ENCODE results near the gene TAPT1.
"Not testable (repeated sequence)": the region's sequence is repeated elsewhere in the genome, so short reads cannot be mapped to it uniquely, and the experiment has no call there.

TAPT1 gene

DNA sequence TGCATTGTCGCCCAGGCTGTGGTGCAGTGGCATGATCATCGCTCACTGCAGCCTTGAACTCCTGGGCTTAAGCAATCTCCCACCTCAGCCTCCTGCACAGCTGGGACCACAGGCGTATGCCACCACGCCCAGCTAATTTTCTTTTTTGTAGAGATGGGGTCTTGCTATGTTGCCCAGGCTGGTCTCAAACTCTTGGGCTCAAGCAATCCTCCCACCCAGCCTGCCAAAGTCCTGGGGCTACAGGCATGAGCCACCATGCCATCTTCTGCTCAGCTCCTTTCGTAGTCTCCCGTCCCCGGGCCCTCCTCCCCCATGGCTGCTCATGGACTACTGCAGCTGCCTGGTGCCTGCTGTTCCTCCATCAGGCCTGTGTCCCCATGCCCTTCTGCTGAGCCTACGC lies 58.1 kb downstream of the TAPT1 start:
- DNase-seq = no peak

DNA sequence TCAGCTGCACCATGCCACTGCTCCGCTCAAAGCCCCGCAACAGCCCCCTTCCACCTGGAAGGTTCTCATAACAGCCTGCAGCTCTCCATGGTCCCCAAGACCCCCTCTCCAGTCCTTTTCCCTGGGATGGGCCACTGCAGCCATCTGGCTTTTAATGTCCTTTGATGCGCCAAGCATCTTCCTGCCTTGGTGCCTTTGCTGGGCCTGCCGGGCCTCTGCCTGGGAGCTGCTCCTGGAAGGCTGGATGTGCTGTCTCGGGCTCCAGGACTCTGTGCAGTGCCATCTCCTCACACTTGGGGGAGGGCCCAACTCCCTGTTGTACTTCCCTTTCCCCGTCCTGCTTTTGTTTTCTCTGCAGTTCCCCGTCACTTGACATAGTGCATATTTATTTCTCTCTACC lies 60.3 kb downstream of the TAPT1 start:
- DNase-seq = no peak

- no peak for DNase-seq
Observed at GRCh38 chr4:16162891-16163290, 63.4 kb downstream of the TAPT1 start.

GRCh38 chr4:16161851-16162408 lies 64.3 kb downstream of the TAPT1 start:
- DNase-seq = no peak

- DNase-seq = no peak
Observed at GRCh38 chr4:16160457-16160856, 65.8 kb downstream of the TAPT1 start.

GRCh38 chr4:16159286-16159685 lies 67.0 kb downstream of the TAPT1 start:
- DNase-seq = no peak

- no peak for DNase-seq
Observed at GRCh38 chr4:16158504-16158852, 67.8 kb downstream of the TAPT1 start.

DNA sequence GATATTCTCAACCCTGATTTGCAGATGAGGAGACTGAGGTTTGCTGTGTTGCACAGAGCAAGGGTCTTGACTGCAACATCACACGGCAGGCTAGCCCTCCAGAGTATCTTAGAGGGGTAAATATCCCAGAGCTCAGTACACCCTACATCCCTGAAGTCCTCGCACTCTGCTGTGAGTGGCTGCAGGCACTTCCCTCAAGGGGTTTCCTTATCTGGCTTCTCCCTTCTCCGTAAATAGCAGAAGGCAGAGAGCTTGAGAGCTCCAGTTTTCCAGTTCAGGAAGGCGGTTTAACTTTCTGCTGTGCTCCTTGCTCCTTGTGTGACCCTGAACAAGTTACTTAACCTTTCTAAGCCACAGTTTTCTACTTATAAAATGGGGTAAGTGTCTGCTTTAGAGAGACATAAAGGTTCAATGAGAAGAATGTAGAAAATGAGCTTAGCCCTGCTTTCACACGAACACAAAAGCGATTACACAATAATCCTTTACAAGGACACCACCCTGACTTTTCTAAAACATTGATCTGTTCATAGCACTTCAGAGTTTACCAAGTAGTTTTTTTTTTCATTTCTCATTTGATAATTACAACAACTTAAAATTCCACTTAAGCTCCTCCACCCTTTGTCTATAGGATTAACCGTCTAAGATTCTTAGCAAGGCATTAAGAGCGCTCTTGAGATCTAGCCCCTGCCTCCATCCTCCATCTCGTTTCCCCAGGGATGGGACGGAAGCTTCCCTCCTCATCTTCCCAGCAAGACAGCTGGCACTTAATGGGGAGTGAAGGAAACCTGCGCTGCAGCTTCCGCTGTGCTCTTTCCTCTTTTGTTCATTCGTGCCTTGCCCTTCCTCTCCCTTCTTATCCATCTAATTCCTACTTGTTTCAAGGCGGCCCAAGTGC lies 68.4 kb downstream of the TAPT1 start:
- no peak for DNase-seq

DNA sequence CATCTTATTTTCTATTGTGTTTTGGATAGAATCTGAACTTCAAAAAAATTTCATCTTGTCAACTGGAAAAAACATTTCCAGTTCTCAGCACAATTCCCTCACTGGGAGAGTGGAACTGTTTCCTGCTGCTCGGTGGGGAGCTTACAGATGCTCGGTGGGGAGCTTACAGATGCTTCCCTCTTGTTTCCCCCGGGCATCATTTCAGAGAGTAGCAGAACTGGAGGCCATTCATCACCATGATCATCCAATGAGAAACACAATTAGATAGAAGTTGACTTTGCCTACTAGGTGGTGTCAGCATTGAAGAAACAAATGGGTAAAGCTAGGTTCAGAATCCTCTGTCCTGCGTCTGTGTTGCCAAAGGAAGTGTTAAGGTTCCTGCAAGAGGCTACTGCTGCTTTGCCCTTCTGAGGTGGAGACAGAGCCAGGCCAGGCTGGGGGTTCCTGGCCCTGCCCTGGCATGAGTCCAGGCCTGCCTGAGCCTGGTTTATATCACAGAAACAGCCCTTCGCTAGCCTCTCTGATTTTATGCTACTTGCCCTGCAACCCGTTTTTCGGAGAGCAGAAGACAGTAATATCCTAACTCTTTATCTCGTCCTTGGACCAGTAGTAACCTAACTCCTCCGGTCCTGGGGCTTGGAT lies 70.6 kb downstream of the TAPT1 start:
- DNase-seq = no peak

DNA sequence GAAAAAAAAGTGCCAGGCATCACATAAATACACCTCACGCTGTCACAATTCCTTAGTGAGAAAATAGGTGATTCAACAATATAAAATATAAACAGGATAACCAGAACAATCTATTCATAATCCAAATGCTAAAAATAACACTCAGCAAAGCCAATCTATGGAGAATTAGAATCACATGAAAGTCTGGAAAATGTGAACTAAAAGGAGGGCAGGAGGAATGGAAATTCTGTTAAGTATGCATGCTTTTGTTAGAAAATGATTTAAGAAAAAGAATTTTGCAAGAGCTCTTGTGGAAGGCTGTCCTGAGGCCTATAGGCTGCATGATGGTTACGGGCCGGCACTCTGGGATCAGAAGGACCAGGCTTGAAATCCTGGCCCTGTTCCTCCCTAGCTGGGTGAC lies 71.8 kb downstream of the TAPT1 start:
- DNase-seq = no peak

DNA sequence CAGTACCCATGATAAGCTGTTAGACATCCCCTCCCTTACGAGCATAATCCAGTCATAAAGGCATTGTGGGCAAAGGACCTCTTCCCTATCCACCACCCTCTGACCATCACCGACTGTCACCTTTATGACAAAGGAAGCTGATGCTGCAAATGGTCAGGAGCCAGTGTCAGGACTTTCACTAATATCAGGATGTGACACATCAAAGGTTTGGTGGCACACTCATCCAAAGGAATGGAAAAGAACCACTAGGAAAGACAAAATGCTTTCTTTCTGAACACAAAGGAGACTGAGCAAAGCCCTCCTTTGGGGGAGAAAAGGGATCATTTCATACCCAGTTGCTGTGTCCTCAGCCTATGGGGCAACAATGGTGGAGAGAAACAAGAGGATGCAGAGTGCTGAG lies 75.6 kb downstream of the TAPT1 start:
- DNase-seq = no peak

DNA sequence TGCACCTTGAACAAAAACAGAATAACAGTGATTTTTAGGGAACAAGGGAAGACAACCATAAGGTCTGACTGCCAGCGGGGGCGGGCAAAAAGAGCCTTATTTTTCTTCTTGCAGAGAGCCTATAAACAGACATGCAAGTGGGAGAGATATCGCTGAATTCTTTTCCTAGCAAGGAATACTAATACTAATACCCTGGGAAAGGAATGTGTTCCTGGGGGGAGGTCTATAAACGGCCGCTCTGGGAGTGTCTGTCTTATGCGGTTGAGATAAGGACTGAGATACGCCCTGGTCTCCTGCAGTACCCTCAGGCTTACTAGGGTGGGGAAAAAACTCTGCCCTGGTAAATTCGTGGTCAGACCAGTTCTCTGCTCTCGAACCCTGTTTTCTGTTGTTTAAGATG lies 81.4 kb downstream of the TAPT1 start:
- DNase-seq = not testable (repeated sequence)

- no peak for DNase-seq
Observed at GRCh38 chr4:16142598-16143310, 83.5 kb downstream of the TAPT1 start.

DNA sequence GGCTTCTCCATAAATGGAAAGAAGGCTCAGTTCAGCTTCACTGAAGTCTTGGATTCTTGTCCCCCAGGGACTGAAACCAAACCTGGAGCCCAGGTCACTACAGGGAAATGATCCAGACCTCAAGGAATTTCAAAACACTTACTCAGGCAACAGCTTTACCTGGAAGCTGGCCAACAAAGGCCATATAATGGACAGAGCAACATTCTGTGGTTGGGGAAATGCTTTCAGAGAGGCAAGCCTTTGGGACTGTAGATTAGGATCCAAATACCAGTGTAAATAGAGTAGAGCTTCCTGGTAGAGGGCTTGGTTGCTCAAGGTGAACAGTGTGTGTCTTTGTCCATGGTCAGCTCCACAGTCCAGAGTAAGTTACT lies 85.4 kb downstream of the TAPT1 start:
- no peak for DNase-seq

GRCh38 chr4:16140231-16140878 lies 85.9 kb downstream of the TAPT1 start:
- DNase-seq = no peak

- DNase-seq = no peak
Observed at GRCh38 chr4:16139066-16139945, 87.0 kb downstream of the TAPT1 start.

DNA sequence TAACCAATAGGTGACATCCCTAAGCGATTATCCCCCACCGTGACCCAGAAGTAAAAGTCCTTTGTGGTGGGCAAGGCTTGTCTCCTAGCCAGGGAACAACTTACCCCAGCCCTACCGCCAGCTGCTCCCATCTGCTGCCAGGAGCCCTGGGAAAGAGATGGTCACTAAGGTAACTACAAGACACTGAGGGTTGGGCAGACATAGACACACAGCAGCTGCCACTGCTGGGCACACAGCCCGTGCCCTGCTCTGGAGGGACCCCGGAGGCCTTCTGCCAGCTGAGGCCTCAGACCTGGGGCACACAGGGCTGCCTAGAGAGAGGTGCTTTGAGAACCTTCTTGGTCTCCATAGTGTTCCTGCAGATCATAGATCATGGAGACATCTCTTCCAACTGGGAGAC lies 89.4 kb downstream of the TAPT1 start:
- DNase-seq = no peak

DNA sequence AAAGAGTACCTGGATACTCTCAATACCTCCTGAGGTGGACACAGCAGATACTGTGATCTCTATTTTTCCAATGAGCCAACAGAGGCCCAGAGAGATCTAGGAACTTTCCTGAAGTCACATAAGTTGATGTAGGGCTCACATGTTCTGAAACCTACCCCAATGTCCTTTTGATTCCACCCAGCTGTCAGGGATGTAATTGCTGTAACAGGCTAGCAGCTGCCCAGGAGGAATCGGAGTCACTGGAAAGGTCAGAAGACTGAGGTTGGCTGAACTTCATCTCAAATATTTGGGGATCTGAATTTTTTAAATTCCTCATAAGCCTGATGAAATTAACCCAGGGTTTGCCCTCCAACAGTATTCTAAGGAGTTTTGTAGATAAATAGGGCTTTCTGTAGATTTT lies 90.0 kb downstream of the TAPT1 start:
- no peak for DNase-seq

DNA sequence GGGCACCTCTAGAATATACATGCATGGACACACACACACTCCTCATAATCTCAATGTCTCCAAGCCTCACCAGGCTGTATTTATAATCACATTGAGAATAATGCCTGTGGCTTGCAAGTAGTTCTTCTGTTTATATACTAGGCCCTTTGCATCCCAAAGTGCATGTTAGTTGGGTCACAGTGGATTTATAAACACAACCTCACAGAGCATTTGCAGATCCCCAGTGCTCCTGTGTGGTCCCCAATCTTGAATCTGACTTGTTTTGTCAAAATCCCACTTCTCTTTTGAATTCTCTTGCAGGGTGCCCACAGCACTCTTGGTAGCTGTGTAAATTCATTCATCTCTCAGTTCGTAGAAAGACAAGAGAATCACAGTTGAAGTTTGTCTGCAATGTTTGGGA lies 92.9 kb downstream of the TAPT1 start:
- no peak for DNase-seq

- no peak for DNase-seq
Observed at GRCh38 chr4:16131293-16131692, 95.0 kb downstream of the TAPT1 start.

GRCh38 chr4:16129336-16129735 lies 96.9 kb downstream of the TAPT1 start:
- DNase-seq = no peak

- no peak for DNase-seq
Observed at GRCh38 chr4:16126714-16127113, 99.6 kb downstream of the TAPT1 start.

Measured in activated CD4-positive, CD25-positive, alpha-beta regulatory T cell (primary cell).